Measurements from ENCODE around the gene ZSWIM8.

DNA sequence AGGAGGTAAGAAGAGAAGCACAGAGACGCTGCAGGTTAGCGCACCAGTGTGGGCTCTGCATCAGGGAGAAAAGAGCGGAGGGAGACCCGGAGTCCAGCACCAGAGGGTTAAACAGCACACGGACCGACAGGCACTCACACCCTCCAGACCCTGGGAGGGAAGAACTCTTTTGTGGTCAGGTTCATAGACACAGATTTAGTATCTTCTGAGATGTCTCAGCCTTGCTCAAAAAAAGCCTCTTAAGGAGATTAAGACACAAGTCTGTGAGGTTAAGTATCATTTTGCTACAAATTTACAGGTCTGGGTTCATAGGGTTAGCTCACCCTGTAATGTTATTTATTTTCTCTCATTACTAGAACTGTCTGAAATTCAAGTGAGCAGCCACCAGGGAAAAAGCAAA, 42.8 kb downstream of the ZSWIM8 start:
- TF ChIP-seq, protein P1, sequence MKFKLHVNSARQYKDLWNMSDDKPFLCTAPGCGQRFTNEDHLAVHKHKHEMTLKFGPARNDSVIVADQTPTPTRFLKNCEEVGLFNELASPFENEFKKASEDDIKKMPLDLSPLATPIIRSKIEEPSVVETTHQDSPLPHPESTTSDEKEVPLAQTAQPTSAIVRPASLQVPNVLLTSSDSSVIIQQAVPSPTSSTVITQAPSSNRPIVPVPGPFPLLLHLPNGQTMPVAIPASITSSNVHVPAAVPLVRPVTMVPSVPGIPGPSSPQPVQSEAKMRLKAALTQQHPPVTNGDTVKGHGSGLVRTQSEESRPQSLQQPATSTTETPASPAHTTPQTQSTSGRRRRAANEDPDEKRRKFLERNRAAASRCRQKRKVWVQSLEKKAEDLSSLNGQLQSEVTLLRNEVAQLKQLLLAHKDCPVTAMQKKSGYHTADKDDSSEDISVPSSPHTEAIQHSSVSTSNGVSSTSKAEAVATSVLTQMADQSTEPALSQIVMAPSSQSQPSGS (IDR thresholded peaks at IDR 0.05; ENCODE audit: low read length), result no peak
- TF ChIP-seq CEBPB (IDR thresholded peaks at IDR 0.05; ENCODE audit: borderline replicate concordance in 1 of 2, low read depth in 2 of 2, low read length in 2 of 2) (no peak), CHD1 (IDR thresholded peaks at IDR 0.05; ENCODE audit: low read depth, low read length) (no peak)

Data from GM12878 (cell line).